CD14-positive monocyte (primary cell): ENCODE measurements around the gene BTN2A1. TPM values are rescaled to one million over a fixed set of nuclear protein-coding genes. Genes with fewer than 3 reads are reported as not detected.
"Not testable (repeated sequence)": the region's sequence is repeated elsewhere in the genome, so short reads cannot be mapped to it uniquely, and the experiment has no call there.

Experiments used
- DNase-seq, 3 donors: peaks; one replicate each; pipeline ENCODE4 v3.0.0-alpha.2; 2011 to 2022
- H2AFZ ChIP-seq: 2 replicates; pipeline ENCODE4 v1.6.0; 2012; ENCODE audit warnings: mild to moderate bottlenecking, low read depth, low read length, inconsistent platforms; ENCODE audit not compliant: insufficient read depth, poor library complexity, severe bottlenecking
- H3K27ac ChIP-seq, 2 donors: 1 replicate in 1 of 2; 2 replicates in 1 of 2; pipeline ENCODE4 v1.5.1; 2012 to 2013; ENCODE audit warnings: low read length in 2 of 2, control low read depth in 1 of 2, inconsistent platforms in 1 of 2, low read depth in 1 of 2, mild to moderate bottlenecking in 1 of 2
- H3K27me3 ChIP-seq, 2 donors: one replicate each; pipeline versions ENCODE4 v1.6.0 to v1.6.1; 2011 to 2013; ENCODE audit warnings: low read length in 2 of 2; ENCODE audit not compliant: control insufficient read depth in 2 of 2, insufficient read depth in 2 of 2
- H3K36me3 ChIP-seq, 2 donors: replicated peaks in 1 of 2; 1 replicate in 1 of 2; 2 replicates in 1 of 2; pipeline versions ENCODE4 v1.5.1 to v1.6.1; 2012 to 2013; ENCODE audit warnings: low read length in 2 of 2, control low read depth in 1 of 2, inconsistent platforms in 1 of 2, mild to moderate bottlenecking in 1 of 2; ENCODE audit not compliant: insufficient read depth in 2 of 2, control insufficient read depth in 1 of 2
- H3K4me1 ChIP-seq, 2 donors: 1 replicate in 1 of 2; 2 replicates in 1 of 2; pipeline versions ENCODE4 v1.5.1 to v1.6.1; 2012 to 2013; ENCODE audit warnings: low read length in 2 of 2, control low read depth in 1 of 2, inconsistent platforms in 1 of 2, mild to moderate bottlenecking in 1 of 2, moderate library complexity in 1 of 2; ENCODE audit not compliant: insufficient read depth in 2 of 2, control insufficient read depth in 1 of 2
- H3K4me2 ChIP-seq: replicated peaks from 2 replicates; pipeline ENCODE3; 2012; ENCODE audit warnings: low read length, moderate library complexity, mild to moderate bottlenecking; ENCODE audit not compliant: poor library complexity, severe bottlenecking; ENCODE audit errors: extremely low read depth
- H3K4me3 ChIP-seq, 3 experiments: fragments of 200-600 bp in 1 of 3; sonication (generic) in 1 of 3; replicated peaks in 1 of 3; 1 replicate in 2 of 3; 2 replicates in 1 of 3; pipeline ENCODE4 v1.5.1; 2011 to 2013; ENCODE audit warnings: low read length in 3 of 3, mild to moderate bottlenecking in 3 of 3, control low read depth in 2 of 3, low read depth in 2 of 3, inconsistent platforms in 1 of 3, moderate library complexity in 1 of 3
- H3K79me2 ChIP-seq: 2 replicates; pipeline ENCODE4 v1.6.0; 2012; ENCODE audit warnings: mild to moderate bottlenecking, control low read depth, inconsistent platforms, low read length, moderate library complexity; ENCODE audit not compliant: insufficient read depth
- H3K9ac ChIP-seq: 2 replicates; pipeline ENCODE4 v1.6.0; 2017; ENCODE audit warnings: low read length, mild to moderate bottlenecking; ENCODE audit not compliant: insufficient read depth, poor library complexity, severe bottlenecking
- H3K9me3 ChIP-seq, 2 donors: replicated peaks in 1 of 2; 1 replicate in 1 of 2; 2 replicates in 1 of 2; pipeline versions ENCODE4 v1.5.1 to v1.6.1; 2012 to 2013; ENCODE audit warnings: low read length in 2 of 2, control low read depth in 1 of 2; ENCODE audit not compliant: control insufficient read depth in 1 of 2, insufficient read depth in 1 of 2
- H4K20me1 ChIP-seq: 2 replicates; pipeline ENCODE4 v1.6.0; 2012; ENCODE audit warnings: mild to moderate bottlenecking, low read length, control low read depth, moderate library complexity; ENCODE audit not compliant: insufficient read depth
- H3K27ac Mint-ChIP-seq, 7 donors: one replicate each; pipeline ENCODE4 v1.8.0; 2020; ENCODE audit warnings: mild to moderate bottlenecking in 7 of 7, mixed read lengths in 7 of 7, moderate library complexity in 6 of 7, inconsistent platforms in 2 of 7
- H3K27me3 Mint-ChIP-seq, 3 donors: one replicate each; pipeline ENCODE4 v1.8.0; 2021 to 2022; ENCODE audit warnings: low read depth in 3 of 3, mild to moderate bottlenecking in 3 of 3, mixed read lengths in 3 of 3, moderate library complexity in 3 of 3, inconsistent platforms in 1 of 3
- H3K36me3 Mint-ChIP-seq, 2 donors: one replicate each; pipeline ENCODE4 v1.8.0; 2020; ENCODE audit warnings: mixed read lengths in 2 of 2, inconsistent platforms in 1 of 2, mild to moderate bottlenecking in 1 of 2
- H3K4me1 Mint-ChIP-seq: one replicate; pipeline ENCODE4 v1.8.0; 2020; ENCODE audit warnings: mild to moderate bottlenecking, mixed read lengths
- H3K4me3 Mint-ChIP-seq, 2 donors: one replicate each; pipeline ENCODE4 v1.8.0; 2020; ENCODE audit warnings: mild to moderate bottlenecking in 2 of 2, mixed read lengths in 2 of 2, moderate library complexity in 1 of 2
- H3K9me3 Mint-ChIP-seq, 7 donors: one replicate each; pipeline ENCODE4 v1.8.0; 2020 to 2022; ENCODE audit warnings: mixed read lengths in 7 of 7, mild to moderate bottlenecking in 6 of 7, moderate library complexity in 6 of 7, inconsistent platforms in 2 of 7
- CTCF ChIP-seq: fragments of 200-600 bp; IDR thresholded peaks from one replicate; pipeline ENCODE4 v1.8.0; 2022; ENCODE audit warnings: antibody characterized with exemption, mild to moderate bottlenecking
- WGBS: methylation state at CpG from one replicate; pipeline ENCODE4 v1.1.5; 2013; ENCODE audit warnings: missing lambda C conversion rate; ENCODE audit not compliant: insufficient coverage; 5-methylcytosine and 5-hydroxymethylcytosine counted together
- intact Hi-C, 2 donors: fragments of 100-400 bp; cut with micrococcal nuclease; formaldehyde crosslinking; loops; one replicate each; pipeline versions ENCODE4 v1.15.0 to v1.15.1; 2023
- polyA plus RNA-seq, 3 donors: library from polyadenylated mRNA; depleted of rRNA in 1 of 3; unstranded in 2 of 3; stranded (reverse) in 1 of 3; fragments of 300-500 nt in 2 of 3; fragments of >200 nt in 1 of 3; fragmentation: Illumina TruSeq in 2 of 3; gene quantifications; 1 replicate in 2 of 3; 2 replicates in 1 of 3; pipeline ENCODE4 v1.2.3, GENCODE V29; 2012 to 2021

Gene BTN2A1
- polyA plus RNA-seq, 3 donors = 4.3 to 66.4 (median 10.8) TPM

GRCh38 chr6:26418795-26419194 is 39.0 kb upstream of the BTN2A1 start:
- H3K4me3 ChIP-seq, H2AFZ ChIP-seq, H3K27me3 ChIP-seq, intact Hi-C loops, H4K20me1 ChIP-seq, H3K27me3 Mint-ChIP-seq, H3K4me3 Mint-ChIP-seq, H3K36me3 ChIP-seq, H3K9ac ChIP-seq, DNase-seq, H3K27ac ChIP-seq, H3K4me2 ChIP-seq, H3K79me2 ChIP-seq: not testable (repeated sequence)
- WGBS = 87% methylated on average over 2 of the region's 3 CpGs
- H3K4me1 ChIP-seq = peaks cover 9 to 17% of the 10 kb centered on the region in 2 donors
- peaks cover 19 to 21% of the 10 kb centered on the region in 2 donors for H3K9me3 ChIP-seq
- peaks cover 19 to 30% (median 23%) of the 10 kb centered on the region in 7 donors for H3K9me3 Mint-ChIP-seq
- peak overlapping the region in 1 of 7 donors; percentile 73 for H3K27ac Mint-ChIP-seq
- peaks cover 16 to 20% of the 10 kb centered on the region in 2 donors for H3K36me3 Mint-ChIP-seq
- peaks cover 16% of the 10 kb centered on the region for H3K4me1 Mint-ChIP-seq

GRCh38 chr6:26420688-26421171 is 37.0 kb upstream of the BTN2A1 start:
- peaks cover 9 to 17% of the 10 kb centered on the region in 2 donors for H3K4me1 ChIP-seq
- Mint-ChIP-seq H3K27ac (no peak overlapping the region), H3K4me3 (no peak overlapping the region), H3K9me3 (peaks cover 19 to 30% (median 23%) of the 10 kb centered on the region in 7 donors), H3K27me3 (peaks cover 0 to 3% (median 0%) of the 10 kb centered on the region in 3 donors), H3K4me1 (peaks cover 32% of the 10 kb centered on the region), H3K36me3 (peaks cover 12 to 15% of the 10 kb centered on the region in 2 donors)
- H3K27me3 ChIP-seq = no peaks in the 10 kb centered on the region
- intact Hi-C loops = loop anchor here in 1 of 2 donors (10.0 kb wide), 1 partner anchor 76 kb away; no protein-coding TSS in a partner anchor
- H3K4me2 ChIP-seq = peak overlapping the region; percentile 89
- TF ChIP-seq CTCF = peak; percentile 42
- no peaks in the 10 kb centered on the region for H4K20me1 ChIP-seq
- H3K27ac ChIP-seq = peak overlapping the region in 1 of 2 donors; percentile 90
- peak in 2 of 3 donors; percentile 13 to 25 for DNase-seq
- peaks cover 19 to 21% of the 10 kb centered on the region in 2 donors for H3K9me3 ChIP-seq
- no peaks in the 10 kb centered on the region for H3K79me2 ChIP-seq
- WGBS = 73% methylated on average over 3 of the region's 4 CpGs
- H3K36me3 ChIP-seq = no peaks in the 10 kb centered on the region
- H3K9ac ChIP-seq = peak overlapping the region; percentile 86
- H3K4me3 ChIP-seq = peak overlapping the region; percentile 75 to 100 (median 100)
- H2AFZ ChIP-seq = peak overlapping the region; percentile 100
